Right ventricle myocardium inferior (tissue), 1 donor: ENCODE results near the gene GDF10. TPM values are rescaled to one million over a fixed set of nuclear protein-coding genes. Genes with fewer than 3 reads are reported as not detected.

Experiments
- ATAC-seq: fragments of 200-7000 bp; cut with Tn5 transposase; one replicate; pipeline ENCODE4 v1.9.1; 2020; ENCODE audit warnings: mild to moderate bottlenecking, moderate library complexity
- DNase-seq: peaks from one replicate; pipeline ENCODE4 v3.0.0; 2021; ENCODE audit errors: missing footprints
- intact Hi-C: fragments of 100-400 bp; cut with DNase I; formaldehyde crosslinking; loops from one replicate; pipeline ENCODE4 v1.11.0; 2022
- long read RNA-seq: library from polyadenylated mRNA; unstranded; transcript quantifications from one replicate; pipeline ENCODE4 v2.0.0, GENCODE V29; 2021
- total RNA-seq: library from RNA; stranded (reverse); fragmentation: NEBNext Ultra II Directional; extraction: Animal tissue kit (Norgen Biotek cat#: 25700); gene quantifications from one replicate; pipeline ENCODE4 v1.2.1, GENCODE V29; 2021
- donor health status: DM: no; HTN: yes; CAD: no; lungs with severe emphysema.

Gene GDF10, protein sequence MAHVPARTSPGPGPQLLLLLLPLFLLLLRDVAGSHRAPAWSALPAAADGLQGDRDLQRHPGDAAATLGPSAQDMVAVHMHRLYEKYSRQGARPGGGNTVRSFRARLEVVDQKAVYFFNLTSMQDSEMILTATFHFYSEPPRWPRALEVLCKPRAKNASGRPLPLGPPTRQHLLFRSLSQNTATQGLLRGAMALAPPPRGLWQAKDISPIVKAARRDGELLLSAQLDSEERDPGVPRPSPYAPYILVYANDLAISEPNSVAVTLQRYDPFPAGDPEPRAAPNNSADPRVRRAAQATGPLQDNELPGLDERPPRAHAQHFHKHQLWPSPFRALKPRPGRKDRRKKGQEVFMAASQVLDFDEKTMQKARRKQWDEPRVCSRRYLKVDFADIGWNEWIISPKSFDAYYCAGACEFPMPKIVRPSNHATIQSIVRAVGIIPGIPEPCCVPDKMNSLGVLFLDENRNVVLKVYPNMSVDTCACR
- 0.27 TPM for total RNA-seq
- long read RNA-seq, result 0 reads

DNA sequence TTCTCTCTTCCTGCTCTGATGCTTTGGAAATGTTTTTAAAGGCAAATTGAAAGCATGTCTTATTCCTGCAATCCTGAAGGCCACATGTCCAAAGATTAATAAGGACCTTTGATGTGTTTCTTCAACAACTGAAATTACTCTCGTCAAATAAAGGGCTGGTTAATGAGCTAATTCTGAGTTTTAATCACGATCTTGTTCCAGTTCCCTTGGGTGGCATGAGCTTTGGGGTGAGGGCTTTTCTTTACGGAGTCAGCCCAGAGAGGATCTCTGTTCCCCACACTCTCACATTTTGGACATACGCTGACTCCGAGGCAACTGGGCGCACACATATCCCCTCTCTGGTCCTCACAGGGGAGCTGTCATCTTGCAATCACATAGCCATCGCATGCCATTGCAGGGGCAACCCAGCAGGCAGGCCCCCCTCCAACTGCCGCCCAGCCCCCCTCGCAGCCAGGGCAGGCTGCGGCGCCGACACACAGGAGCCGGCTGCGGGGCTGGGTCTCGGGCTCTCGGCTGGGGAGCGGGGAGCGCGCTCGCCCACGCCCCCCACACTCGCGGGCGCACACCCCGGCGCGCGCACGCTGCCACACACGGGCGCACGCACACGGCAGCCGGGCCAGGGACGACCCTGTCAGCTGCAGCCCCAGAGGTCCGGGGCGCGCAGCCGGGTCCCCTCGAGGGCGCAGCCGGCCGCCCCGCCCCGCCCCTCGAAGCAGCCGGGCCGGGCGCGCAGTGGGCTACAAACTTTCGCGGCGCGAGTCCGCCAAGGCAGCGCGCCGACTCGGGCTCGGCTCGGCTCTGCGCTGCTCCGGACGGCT, at the start of gene GDF10:
Gene GDF10 (plus strand): TSS at position 587 of the 818 bp plus-strand sequence. CDS start 455 bp downstream, outside the sequence.
- intact Hi-C loops, result loop anchor here (10.0 kb wide), 1 partner anchor 135 kb away; no protein-coding TSS in a partner anchor
- ATAC-seq, result peak; percentile 16
- no peak for DNase-seq

DNA sequence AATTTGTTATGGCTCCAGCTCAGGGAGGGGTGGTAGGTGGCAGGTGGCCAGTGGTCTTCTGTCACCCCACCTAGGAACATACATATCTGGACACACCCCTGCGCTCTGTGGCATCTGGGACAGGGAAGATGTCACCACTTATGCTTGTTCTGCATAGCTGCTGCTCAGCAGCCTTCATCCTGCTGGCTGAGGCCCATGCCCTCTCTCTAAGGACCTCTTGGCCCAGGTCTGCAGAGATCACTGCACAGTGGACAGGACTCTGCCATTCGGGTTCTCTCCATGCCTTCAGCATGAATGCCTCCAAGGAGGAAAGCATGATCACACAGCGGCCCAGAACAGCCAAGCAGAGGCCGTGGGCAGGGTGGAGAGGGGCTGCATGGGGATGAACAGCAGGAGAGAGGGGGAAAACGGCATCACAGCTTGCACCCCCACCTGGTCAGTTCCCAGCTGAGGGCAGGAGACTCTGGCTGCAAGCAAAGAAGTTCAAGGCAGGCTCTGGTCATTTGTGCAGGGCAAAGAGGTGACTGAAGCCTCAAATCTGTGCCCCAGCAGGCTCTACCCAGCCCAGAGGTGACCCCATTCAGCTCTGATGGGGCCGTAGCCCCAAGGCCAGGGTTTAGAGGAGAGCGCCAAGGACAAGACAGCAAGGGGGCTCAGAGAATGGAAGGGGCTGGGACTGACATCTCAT, 47.8 kb upstream of the GDF10 start:
- ATAC-seq (peak; percentile 56), DNase-seq (no peak)
- intact Hi-C loops, result no loop called here

DNA sequence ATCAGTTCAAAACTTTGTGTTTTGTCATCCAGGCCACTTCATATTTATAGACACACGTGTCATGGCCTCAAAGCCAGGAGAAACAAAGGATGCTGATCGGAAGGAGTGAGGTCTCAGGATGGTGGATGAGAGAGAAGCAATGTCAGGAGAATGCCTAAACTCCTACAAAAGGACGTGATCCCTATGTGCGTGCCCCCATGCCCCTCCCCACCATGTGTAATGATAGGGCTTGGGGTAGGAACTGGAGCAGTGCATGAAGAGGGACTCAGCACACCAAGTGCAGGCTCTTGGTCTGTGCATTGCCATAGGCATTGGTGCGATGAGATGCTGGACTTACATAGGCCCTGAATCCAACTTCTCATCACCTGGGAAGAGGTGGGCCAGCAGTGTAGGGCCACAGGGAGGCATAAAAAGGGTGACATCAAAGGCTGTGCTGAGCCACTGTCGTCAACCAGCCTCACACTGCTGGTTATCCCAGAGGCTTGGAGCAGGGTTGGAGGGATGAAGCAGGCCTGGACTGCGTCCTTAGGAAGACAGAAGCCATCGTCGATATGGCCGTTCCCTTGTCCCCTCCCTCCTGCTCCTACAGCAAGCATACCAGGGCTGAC, 46.9 kb upstream of the GDF10 start:
- intact Hi-C loops, result no loop called here
- DNase-seq (no peak), ATAC-seq (no peak)

DNA sequence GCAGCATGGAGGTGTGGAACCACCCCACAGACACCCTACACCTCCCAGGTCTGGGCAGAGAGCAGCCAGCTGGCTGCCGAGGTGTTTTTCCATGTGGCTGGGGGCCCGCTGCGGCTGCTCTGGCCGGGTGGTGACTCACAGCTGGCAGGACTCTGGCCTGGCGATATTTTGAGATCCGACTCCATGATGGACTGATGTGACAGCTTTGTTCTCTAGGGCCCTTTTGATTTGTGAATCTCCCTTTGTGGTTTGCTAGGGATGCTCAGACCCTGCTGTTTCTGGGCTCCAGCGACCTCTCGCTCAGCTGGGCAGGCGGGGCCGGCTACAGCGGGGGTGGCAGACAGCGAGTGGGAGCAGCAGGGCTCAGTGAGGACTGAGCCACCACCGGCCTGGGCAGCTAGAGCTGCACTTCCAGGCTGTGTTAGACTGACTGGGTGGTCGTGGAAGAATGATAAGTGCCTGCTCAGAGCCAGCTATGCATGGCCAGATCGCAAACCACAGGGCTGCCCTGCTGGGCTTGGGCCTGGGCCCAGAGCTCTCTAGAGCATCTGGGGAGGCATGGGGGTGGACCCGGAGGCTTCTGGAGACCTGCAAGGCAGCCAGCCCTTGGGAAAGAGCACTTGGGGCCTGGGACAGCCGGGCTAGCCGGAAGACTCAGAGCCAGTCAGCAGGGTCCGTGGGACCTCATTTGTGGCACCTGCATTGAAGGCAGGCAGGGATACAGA, 46.2 kb upstream of the GDF10 start:
- intact Hi-C loops, result no loop called here
- ATAC-seq (peak; percentile 86), DNase-seq (no peak)

DNA sequence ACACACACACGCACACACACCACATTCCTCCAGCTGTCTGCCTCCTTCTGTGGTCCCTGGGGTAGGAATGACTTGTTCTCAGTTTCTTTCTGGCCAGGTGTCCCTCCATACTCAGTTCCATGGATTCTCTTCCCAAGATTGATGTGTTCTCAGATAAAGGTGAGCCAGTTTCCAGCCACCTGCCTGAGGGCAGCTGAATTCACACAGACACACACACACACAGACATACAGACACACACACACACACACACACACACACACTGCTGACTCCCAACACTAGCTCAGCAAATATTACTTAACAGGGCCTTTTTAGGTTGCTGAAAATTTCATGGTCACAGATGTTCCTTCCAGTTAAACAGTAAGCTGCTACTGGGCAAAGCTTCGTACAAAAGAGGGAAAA, 45.4 kb upstream of the GDF10 start:
- intact Hi-C loops, result no loop called here
- DNase-seq (no peak), ATAC-seq (no peak)

DNA sequence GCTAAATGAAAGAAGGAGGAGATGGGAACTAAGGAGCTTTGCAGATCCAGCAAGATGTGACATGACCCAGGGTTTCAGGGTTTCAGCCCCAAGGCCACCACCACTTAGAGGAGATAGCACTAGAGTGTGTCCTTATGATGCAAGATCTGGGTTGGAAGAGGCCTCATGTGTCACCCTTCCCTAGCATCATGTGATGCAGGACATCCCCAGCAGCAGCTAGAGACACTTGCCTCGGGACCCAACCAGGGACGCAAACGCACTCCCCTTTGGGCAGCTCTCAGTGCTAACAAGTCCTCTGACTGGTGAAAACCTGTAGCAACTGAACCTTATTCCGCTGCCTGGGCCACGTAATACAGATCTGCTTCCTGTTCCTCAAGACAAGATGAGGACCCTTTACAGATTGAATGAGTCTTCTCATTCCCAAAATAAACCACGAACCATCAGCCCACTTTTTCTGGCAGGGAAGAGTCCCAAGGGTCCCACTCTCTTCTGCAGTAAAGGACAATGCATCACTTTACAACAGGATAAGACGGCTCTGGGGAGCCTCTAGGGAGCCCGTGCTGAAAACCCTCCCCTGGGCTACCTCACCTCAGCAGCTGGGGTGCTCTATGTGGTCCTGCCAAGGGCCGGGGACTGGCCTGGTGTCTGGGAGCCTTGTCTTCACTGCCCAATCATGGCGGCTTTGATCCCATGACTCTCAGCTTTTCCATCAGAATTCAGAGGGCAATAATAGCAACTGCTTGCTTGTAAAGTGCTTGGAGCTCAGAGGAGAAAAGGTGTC, 44.8 kb upstream of the GDF10 start:
- DNase-seq (no peak), ATAC-seq (no peak)
- intact Hi-C loops, result no loop called here

DNA sequence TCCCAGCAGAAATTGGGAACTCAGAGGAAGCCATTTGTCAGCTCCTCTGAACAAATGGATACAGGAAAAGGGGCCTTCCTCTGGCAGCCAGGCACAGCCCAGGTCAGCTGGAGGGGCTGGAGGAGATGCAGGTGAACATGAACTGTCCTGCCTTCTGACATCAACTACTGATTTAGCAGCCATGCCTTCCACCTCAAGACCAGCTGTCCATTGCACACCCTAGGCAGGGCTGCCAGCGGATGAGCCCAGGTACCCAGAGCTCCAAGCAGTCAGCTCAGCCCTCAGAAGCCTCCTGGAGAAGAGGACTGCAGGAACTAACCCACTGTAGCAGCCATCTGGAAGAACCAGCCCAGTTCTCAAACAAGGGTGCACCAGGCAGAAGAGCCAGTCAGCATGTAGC, 44.1 kb upstream of the GDF10 start:
- DNase-seq (no peak), ATAC-seq (no peak)
- intact Hi-C loops, result no loop called here

DNA sequence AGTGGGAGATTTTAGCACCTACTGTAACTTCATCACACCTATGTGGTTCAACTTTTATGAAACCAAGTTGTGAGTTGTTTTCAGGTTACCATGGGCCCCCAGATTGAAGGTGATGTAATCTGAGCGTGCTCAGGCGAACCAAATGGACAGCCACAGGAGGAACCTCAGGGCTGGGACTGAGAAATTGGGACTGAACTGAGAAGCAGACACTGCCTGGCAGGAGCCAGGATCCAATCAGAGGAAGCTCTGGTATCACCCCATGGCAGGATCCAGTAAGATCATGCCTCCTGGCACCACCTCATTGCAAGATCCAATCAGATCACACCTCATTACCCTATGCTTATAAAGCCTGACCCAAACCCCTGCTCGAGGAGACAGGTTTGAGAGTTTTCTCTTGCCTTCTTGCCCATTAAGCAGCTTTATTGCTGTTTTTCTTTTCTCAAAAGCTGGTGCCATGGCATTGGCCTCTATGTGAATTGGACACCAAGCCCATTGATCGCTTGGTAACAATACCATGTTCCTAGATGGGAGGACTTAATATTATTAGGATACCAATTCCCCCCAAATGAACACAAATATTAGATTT, 43.2 kb upstream of the GDF10 start:
- no peak for ATAC-seq
- intact Hi-C loops, result no loop called here
- DNase-seq, result no peak

DNA sequence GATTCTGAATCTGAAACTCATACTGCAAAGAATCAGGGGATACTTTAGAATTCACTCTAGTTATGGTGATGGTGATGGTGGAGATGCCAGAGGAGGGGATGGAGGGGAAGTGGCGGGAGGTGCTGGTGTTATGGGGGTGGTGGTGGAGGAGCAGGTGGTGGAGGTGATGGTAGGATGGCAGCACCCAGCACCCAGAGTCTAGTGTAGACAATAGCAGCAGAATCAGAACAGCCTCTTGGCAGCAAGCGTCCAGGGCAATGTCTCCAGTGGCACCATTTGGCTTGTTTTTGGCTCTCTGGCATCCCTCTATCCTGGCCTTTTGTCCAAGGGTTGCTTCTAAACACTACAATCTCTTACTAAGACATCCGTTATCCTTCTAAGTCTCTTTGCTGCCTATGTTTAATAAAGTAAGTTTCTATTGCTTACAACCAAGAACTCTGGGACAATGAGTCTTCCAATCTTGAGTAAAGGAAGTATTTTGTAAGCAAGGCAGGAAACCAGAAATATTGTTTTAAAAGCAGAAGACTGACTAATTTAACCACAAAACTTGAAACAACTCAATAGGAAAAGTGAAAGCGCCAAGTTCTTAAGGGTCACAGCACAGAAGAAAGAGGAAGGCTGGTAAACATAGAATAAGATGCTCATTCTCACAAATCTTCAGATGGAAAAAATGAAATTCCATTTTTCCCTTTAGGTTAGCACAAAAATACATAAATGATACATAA, 42.4 kb upstream of the GDF10 start:
- DNase-seq, result no peak
- ATAC-seq, result no peak
- intact Hi-C loops, result no loop called here

DNA sequence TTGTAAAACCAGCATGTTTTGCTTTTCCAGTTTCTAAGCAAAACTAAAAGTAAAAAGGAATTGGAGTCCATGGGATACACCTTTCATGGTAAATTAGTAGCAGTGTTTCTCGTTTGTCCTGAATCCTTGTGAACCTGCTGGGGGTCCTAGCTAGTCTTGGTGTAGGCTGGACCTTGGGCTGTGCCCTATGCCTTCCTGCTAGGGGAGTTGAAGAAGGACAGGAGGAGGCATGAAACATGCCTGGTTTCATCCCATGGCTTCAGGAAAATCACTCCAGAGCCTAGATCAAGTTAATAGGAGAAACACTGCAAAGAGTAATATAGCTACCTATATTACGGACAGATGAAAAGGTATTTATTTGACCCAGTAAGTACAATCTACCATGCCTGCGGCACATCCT, 41.1 kb upstream of the GDF10 start:
- no peak for DNase-seq
- no peak for ATAC-seq
- intact Hi-C loops, result no loop called here

DNA sequence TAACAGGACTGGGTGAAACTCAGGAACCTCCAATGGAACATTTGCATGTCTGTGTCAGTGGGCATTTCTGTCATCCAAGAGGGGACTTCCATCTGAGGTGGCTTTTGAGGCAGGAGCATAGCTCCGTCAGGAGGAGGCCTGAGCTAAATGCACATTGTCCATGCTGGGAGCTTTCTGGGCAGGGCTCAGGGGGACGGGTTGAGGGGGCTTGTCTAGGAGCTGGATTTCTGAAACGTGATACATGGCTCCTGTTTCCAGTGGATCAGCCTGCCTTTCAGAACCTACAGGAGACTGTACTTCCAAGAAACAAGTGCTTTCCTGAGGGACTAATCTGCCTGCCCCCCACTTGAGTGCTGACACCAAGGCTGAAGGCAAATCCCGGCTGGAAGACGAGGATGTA, 40.5 kb upstream of the GDF10 start:
- no peak for DNase-seq
- no peak for ATAC-seq
- intact Hi-C loops, result no loop called here

DNA sequence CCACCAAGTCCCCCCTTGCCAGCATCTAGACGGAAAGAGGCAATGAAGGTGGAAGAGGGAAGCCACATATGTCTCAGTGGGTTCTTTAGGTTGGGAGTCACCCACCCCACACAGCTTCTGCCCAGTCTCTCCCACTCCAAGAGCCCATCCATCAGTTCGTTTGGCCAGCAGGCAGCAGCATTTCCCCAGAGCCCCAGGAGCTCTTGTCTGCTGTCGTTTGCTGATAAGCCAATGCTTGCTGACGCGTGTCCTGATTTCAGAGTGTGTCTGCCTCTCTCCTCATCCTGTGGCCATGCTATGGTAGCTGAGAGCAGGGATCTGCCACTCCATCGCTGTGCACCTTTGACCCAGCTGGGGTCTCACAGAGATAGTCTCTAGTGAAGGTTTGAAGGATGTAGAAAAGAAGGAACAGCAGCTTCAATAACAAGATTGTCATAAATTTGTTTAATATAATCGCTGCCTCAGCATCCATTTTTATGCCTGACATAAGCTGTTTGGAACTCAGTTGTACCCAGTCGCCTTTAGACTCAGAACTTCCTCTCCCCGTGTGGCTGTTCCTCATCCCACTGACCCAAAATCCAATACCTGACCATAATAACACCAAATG, 39.4 kb upstream of the GDF10 start:
- DNase-seq (no peak), ATAC-seq (peak; percentile 65)
- intact Hi-C loops, result no loop called here

DNA sequence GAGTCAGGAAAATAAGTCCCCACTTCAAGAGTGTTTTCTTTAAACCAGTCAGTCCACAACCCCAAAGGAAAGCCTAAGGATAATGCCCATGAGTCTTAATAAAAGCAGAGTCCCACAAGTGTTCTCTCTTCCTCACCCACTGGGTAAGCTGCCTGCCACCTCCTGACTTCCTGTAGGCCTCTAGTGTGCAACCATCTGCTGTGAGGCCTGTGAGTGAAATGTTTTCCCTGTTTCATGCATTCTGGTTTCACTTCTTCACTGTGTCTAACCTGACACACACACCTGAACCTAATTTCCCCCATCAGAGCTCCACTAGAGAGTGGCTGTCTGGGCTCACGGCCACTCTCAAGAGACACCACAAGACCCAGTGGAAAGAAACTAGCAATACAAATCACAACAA, 38.9 kb upstream of the GDF10 start:
- ATAC-seq (no peak), DNase-seq (no peak)
- intact Hi-C loops, result no loop called here

DNA sequence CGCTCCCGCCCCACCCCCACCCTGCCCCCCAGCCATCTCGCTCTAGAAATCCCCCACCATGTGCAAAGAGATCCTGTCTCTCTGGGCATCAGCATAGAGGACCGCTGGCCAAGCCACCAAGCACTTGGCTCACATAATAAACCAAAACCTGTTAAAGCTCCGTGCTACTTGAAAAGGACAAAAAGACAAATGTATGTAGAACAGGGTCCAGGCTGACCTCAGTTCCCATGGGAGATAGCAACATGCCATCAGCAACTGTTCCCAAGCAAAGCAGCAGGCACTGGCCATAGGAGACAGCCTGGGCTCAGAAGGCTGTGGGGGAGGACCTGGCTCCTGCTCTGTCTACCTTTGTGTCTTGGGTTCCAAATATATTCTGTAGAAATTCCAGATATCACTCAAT, 38.4 kb upstream of the GDF10 start:
- intact Hi-C loops, result no loop called here
- DNase-seq, result no peak
- ATAC-seq, result no peak

DNA sequence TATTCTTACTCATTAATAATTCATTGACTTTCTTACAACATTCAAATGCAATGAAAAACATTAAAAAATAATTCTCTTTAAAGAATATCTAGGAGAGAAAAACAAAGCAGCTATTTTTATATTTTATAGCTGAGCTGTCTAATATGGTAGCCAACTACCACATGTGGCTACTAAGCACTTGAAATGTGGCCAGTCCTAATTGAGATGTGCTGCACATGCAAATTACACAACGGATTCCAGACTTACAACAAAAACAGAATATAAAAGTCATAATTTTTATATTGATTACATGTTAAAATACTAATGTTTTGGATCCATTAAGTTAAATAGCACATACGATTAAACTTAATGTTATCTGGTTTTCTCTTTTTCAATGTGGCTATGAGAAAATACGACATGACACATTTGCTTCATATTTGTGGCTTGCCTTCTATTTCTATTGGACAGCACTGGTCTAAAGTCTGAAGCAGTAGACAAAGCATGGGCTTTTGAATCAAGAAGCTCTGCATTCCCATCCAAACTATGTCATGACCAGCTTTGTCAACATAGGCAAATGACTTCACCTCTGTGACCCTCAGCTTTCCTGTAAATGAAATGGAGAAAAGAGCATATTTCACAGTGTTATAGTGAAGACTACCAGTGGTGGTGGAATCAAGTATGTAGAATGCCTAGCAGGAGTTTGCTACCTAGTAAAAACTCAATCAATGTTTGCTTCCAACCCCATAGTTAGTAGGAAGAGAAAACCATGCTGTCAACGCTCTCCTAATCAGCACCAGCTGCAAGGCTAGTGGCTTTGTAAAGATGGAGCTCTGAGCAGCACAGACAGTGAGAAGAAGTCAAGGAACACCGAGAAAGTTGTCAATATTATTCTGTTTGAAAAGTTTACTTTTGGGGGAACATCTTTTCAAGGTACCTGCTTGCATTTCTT, 37.1 kb upstream of the GDF10 start:
- DNase-seq (no peak), ATAC-seq (no peak)
- intact Hi-C loops, result no loop called here
